Duodenal mucosa (tissue), 2 donors: ENCODE results near the gene MRPL51.
A peak's percentile ranks its signal among the peaks of the same experiment; 100 is the strongest.
"Not testable (repeated sequence)": the region's sequence is repeated elsewhere in the genome, so short reads cannot be mapped to it uniquely, and the experiment has no call there.

Source experiments
- H3K27ac ChIP-seq: one replicate; pipeline ENCODE4 v1.7.0; 2013; ENCODE audit warnings: low read depth, low read length
- H3K27me3 ChIP-seq, 2 donors: one replicate each; pipeline ENCODE4 v1.7.0; 2013; ENCODE audit warnings: low read length in 2 of 2, control low read depth in 1 of 2; ENCODE audit not compliant: insufficient read depth in 2 of 2, control insufficient read depth in 1 of 2
- H3K36me3 ChIP-seq, 2 donors: one replicate each; pipeline ENCODE4 v1.7.0; 2013; ENCODE audit warnings: low read length in 2 of 2, control low read depth in 1 of 2; ENCODE audit not compliant: insufficient read depth in 2 of 2, control insufficient read depth in 1 of 2
- H3K4me1 ChIP-seq, 2 donors: one replicate each; pipeline ENCODE4 v1.7.0; 2013; ENCODE audit warnings: low read length in 2 of 2, control low read depth in 1 of 2; ENCODE audit not compliant: insufficient read depth in 2 of 2, control insufficient read depth in 1 of 2
- H3K4me3 ChIP-seq, 2 donors: one replicate each; pipeline ENCODE4 v1.7.0; 2013; ENCODE audit warnings: low read length in 2 of 2, low read depth in 1 of 2
- H3K9ac ChIP-seq, 2 donors: one replicate each; pipeline ENCODE4 v1.7.0; 2013; ENCODE audit warnings: low read length in 2 of 2, low read depth in 1 of 2
- H3K9me3 ChIP-seq, 2 donors: one replicate each; pipeline ENCODE4 v1.7.0; 2013; ENCODE audit warnings: low read length in 2 of 2, control low read depth in 1 of 2; ENCODE audit not compliant: control insufficient read depth in 1 of 2

The MRPL51 gene

GRCh38 chr12:6522193-6522592 lies 29.1 kb upstream of the MRPL51 start:
- Histone ChIP-seq H3K4me1 (no peaks in the 10 kb centered on the region), H3K27ac (no peak overlapping the region), H3K4me3 (no peak overlapping the region), H3K36me3 (peaks cover 42 to 94% of the 10 kb centered on the region in 2 donors), H3K27me3 (no peaks in the 10 kb centered on the region), H3K9ac (no peak overlapping the region), H3K9me3 (no peaks in the 10 kb centered on the region)

GRCh38 chr12:6520186-6520585 lies 27.1 kb upstream of the MRPL51 start:
- Histone ChIP-seq H3K27me3 (no peaks in the 10 kb centered on the region), H3K4me1 (no peaks in the 10 kb centered on the region), H3K4me3 (no peak overlapping the region), H3K36me3 (peaks cover 39 to 90% of the 10 kb centered on the region in 2 donors), H3K9ac (no peak overlapping the region), H3K27ac (no peak overlapping the region), H3K9me3 (no peaks in the 10 kb centered on the region)

GRCh38 chr12:6508087-6508486 lies 15.0 kb upstream of the MRPL51 start:
- peaks cover 17 to 53% of the 10 kb centered on the region in 2 donors for H3K36me3 ChIP-seq
- H3K9ac ChIP-seq, result no peak overlapping the region
- H3K9me3 ChIP-seq, result no peaks in the 10 kb centered on the region
- no peak overlapping the region for H3K4me3 ChIP-seq
- no peak overlapping the region for H3K27ac ChIP-seq
- no peaks in the 10 kb centered on the region for H3K4me1 ChIP-seq
- H3K27me3 ChIP-seq, result no peaks in the 10 kb centered on the region

- no peaks in the 10 kb centered on the region for H3K9me3 ChIP-seq
- peaks cover 14 to 46% of the 10 kb centered on the region in 2 donors for H3K36me3 ChIP-seq
- H3K27ac ChIP-seq, result no peak overlapping the region
- no peaks in the 10 kb centered on the region for H3K4me1 ChIP-seq
- no peaks in the 10 kb centered on the region for H3K27me3 ChIP-seq
- no peak overlapping the region for H3K9ac ChIP-seq
- H3K4me3 ChIP-seq, result no peak overlapping the region
Observed at GRCh38 chr12:6507102-6507998, 14.3 kb upstream of the MRPL51 start.

- Histone ChIP-seq H3K27ac (no peak overlapping the region), H3K9ac (no peak overlapping the region), H3K27me3 (no peaks in the 10 kb centered on the region), H3K4me1 (peaks cover 2 to 4% of the 10 kb centered on the region in 2 donors), H3K9me3 (no peaks in the 10 kb centered on the region), H3K36me3 (peaks cover 7 to 52% of the 10 kb centered on the region in 2 donors), H3K4me3 (no peak overlapping the region)
Observed at GRCh38 chr12:6500466-6500865, 7.4 kb upstream of the MRPL51 start.

GRCh38 chr12:6497291-6497690 lies 4.2 kb upstream of the MRPL51 start:
- H3K9ac ChIP-seq, result not testable (repeated sequence)

GRCh38 chr12:6494968-6495367 lies 1.9 kb upstream of the MRPL51 start:
- no peak overlapping the region for H3K27ac ChIP-seq
- H3K4me3 ChIP-seq, result peak overlapping the region; percentile 99 to 100

More at GRCh38 chr12:6497291-6497690, 4.2 kb upstream of the MRPL51 start:
- H3K27me3 ChIP-seq, H3K4me3 ChIP-seq, H3K27ac ChIP-seq, H3K9me3 ChIP-seq: not testable (repeated sequence)
- Histone ChIP-seq H3K4me1 (peaks cover 16 to 22% of the 10 kb centered on the region in 2 donors), H3K36me3 (peaks cover 0 to 40% of the 10 kb centered on the region in 2 donors)

GRCh38 chr12:6494258-6494743 lies 1.2 kb upstream of the MRPL51 start:
- Histone ChIP-seq H3K4me3 (peak overlapping the region; percentile 99 to 100), H3K9ac (peak overlapping the region; percentile 65 to 98), H3K36me3 (peaks cover 3 to 27% of the 10 kb centered on the region in 2 donors)

More at GRCh38 chr12:6494968-6495367, 1.9 kb upstream of the MRPL51 start:
- Histone ChIP-seq H3K9ac (peak overlapping the region; percentile 65 to 98), H3K27me3 (no peaks in the 10 kb centered on the region), H3K36me3 (peaks cover 3 to 28% of the 10 kb centered on the region in 2 donors), H3K4me1 (peaks cover 18 to 26% of the 10 kb centered on the region in 2 donors), H3K9me3 (no peaks in the 10 kb centered on the region)

GRCh38 chr12:6493497-6494257 lies 615 bp upstream of the MRPL51 start, which contains the start of gene NCAPD2:
Gene NCAPD2, plus strand, starts transcription at chr12:6494102. Its CDS starts 997 bp downstream, at chr12:6495099.
- peaks cover 18 to 26% of the 10 kb centered on the region in 2 donors for H3K4me1 ChIP-seq
- H3K27me3 ChIP-seq, result no peaks in the 10 kb centered on the region
- no peaks in the 10 kb centered on the region for H3K9me3 ChIP-seq
- H3K9ac ChIP-seq, result peak within 1 kb of the TSS; percentile 98 to 99
- peaks cover 3 to 21% of the 10 kb centered on the region in 2 donors for H3K36me3 ChIP-seq
- peak within 1 kb of the TSS; percentile 94 for H3K27ac ChIP-seq
- H3K4me3 ChIP-seq, result peak within 1 kb of the TSS; percentile 99 to 100

More at GRCh38 chr12:6494258-6494743, 1.2 kb upstream of the MRPL51 start:
- H3K4me1 ChIP-seq, result peaks cover 18 to 26% of the 10 kb centered on the region in 2 donors
- no peaks in the 10 kb centered on the region for H3K9me3 ChIP-seq
- H3K27ac ChIP-seq, result no peak overlapping the region
- H3K27me3 ChIP-seq, result no peaks in the 10 kb centered on the region
